H4 (cell line): ENCODE measurements around the gene UGT1A8. TPM values are rescaled to one million over a fixed set of nuclear protein-coding genes. Genes with fewer than 3 reads are reported as not detected.
"Not testable (repeated sequence)": the region's sequence is repeated elsewhere in the genome, so short reads cannot be mapped to it uniquely, and the experiment has no call there.

Experiments
- DNase-seq: peaks from one replicate; pipeline ENCODE4 v3.0.0-alpha.2; 2015; ENCODE audit warnings: low spot score
- total RNA-seq: library from RNA; depleted of rRNA; stranded (reverse); fragments of >200 nt; shearing (Covaris generic); gene quantifications from 2 replicates; pipeline ENCODE4 v1.2.3, GENCODE V29; 2014

The UGT1A8 gene
- total RNA-seq, 1 experiment from 2014 or later: not detected

DNA sequence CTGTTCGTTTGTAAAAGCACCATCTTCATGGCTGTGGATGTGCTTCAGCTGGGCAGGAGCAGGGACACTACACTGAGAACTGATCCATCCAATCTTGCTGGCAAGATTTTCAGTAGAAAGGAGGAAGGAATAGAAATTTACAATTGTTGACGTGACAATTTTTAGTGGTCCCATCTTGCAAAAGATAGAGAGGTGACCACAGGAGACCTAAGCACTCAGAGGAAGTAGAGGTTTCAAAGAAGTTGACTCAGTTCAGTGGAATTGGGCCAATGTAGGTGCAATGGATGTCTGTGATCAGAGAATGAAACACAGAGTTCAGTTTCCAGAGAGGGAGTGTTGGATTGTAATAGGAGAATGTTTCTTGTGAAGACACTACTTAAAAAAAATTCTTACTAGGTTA is 96.7 kb downstream of the UGT1A8 start:
- no peak for DNase-seq

DNA sequence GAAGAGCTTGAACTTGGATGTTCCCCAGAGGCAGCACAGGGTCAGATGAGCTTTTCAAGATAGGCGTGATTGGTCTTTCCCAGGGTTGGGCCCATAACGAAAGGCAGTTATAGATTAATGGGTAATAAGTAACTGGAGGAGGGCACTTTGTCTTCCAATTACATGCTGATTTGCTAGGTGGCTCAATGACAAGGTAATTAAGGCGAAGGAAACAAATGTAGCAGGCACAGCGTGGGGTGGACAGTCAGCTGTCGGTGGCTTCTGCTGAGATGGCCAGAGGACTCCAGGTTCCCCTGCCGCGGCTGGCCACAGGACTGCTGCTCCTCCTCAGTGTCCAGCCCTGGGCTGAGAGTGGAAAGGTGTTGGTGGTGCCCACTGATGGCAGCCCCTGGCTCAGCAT is 101.1 kb downstream of the UGT1A8 start, which contains the start of gene UGT1A4:
UGT1A4 (plus strand) TSS at position 185 of the 400 bp plus-strand sequence; CDS start at position 270, 85 bp downstream.
- no peak for DNase-seq

DNA sequence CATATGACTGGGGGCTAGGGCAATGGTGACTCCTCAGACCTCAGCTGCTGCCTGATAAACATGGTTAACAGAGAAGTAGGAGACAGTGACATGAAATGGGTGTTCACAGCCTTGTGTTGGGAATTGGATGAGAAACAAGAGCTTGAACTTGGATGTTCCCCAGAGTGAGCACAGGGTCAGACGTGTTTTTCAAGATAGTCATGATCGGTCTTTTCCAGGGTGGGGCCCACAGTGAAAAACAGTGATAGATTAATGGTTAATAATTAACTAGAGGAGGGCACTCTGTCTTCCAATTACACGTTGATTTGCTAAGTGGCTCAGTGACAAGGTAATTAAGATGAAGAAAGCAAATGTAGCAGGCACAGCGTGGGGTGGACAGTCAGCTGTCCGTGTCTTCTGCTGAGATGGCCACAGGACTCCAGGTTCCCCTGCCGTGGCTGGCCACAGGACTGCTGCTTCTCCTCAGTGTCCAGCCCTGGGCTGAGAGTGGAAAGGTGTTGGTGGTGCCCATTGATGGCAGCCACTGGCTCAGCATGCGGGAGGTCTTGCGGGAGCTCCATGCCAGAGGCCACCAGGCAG is 111.4 kb downstream of the UGT1A8 start, which contains the start of gene UGT1A3:
UGT1A3 (plus strand) TSS at position 320 of the 579 bp plus-strand sequence; CDS start at position 405, 85 bp downstream.
- no peak for DNase-seq

DNA sequence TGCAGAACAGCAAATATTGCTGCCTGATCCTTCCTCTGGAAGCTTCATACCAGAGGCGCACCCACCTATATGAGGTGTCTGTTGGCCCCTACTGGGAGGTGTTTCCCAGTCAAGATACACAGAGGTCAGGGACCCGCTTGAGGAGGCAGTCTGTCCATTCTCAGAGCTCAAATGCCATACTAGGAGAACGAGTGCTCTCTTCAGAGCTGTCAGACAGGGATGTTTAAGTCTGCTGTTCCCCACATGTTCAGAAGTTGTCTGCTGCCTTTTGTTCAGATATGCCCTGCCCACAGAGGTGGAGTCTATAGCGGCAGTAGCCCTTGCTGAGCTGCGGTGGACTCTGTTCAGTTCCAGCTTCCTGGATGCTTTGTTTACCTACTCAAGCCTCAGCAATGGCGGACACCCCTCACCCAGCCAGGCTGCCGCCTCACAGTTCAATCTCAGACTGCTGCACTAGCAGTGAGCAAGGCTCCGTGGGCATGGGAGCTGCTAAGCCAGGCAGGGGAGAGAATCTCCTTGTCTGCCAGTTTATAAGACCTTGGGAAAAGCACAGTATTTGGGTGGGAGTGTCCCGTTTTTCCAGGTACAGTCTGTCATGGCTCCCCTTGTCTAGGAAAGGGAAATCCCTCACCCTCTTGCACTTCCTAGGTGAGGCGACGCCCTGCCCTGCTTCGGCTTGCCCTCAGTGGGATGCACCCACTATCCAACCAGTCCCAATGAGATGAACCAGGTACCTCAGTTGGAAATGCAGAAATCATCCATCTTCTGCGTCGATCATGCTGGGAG is 119.6 kb downstream of the UGT1A8 start:
- DNase-seq: not testable (repeated sequence)

DNA sequence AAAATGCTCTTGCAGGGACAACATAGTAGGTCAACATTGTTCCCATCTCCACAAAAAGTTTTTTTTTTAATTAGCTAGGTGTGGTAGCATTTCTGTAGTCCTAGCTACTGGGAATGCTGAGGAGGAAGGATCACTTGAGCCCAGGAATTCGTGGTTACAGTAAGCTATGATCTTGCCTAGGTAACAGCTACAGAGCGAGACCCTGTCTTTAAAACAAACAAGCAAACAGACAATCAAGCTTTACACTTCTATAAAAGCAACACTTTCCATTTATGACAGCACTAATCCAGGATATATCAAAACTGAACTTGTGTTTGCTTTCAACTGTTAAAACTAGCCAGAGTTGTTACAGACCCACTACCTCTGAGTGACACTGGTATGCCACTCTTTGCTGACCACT is 123.4 kb downstream of the UGT1A8 start:
- DNase-seq: no peak

DNA sequence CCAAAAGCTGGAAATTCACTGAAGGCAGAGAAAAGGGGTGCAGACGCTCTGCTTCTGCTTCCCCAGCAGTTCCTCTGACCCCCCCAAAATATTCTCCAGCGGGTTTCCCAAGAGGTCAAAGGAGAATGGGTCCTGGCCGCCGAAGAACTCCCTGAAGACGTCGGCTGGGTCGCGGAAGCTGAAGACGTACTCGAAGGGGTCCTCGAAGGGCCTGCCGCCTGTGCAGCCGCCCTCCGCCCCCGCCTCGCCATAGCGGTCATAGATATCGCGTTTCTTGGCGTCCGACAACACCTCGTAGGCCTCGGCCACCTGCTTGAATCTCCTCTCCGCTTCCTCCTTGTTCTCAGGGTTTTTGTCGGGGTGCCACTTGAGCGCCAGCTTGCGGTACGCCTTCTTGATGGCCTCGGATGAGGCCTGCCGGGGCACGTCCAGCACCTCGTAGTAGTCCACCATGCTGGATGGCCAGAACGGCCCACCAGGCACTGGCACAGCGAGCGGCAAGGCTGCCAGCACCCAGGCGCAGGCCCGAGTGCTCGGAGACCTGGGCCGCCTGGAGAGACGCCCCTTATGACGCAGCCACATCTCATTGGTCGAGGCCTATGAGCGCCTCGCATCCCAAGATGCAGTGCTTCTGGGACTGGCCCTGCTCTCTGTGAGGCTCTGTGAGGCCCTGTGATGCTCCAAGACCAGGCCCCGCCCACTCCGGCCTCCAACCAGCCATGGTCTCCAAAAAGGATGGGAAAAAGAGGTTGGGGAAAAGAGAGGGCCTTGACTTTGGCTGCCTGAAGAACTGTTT is 126.2 kb downstream of the UGT1A8 start:
- DNase-seq: no peak

DNA sequence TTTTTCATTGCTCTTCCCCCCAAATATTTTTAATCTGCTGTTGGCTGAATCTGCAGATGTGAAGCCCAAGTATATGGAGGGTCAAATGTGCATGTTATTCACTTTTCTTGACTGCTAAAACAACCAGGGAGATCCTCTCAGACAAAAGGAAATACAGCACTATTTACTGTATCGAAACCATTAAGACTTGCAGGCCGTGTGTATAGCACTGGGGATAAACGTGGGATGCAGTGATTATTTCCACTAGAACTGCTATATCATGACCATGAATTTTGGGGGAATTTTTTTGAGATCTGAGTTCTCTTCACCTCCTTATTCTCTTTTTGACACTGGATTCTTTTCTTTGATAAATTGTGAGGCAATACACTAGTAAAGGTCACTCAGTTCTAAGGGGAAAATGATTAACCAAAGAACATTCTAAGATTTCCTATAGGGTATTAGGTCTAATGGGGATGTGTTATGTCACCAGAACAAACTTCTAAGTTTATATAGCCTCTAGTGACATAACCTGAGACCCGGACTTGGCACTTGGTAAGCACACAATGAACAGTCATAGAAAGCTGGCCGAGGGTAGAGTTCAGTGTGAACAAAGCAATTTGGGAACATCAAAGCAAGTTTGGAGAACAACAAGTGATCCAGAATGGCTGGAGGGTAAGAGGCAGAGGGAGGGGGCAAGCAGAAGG is 127.8 kb downstream of the UGT1A8 start:
- no peak for DNase-seq

DNA sequence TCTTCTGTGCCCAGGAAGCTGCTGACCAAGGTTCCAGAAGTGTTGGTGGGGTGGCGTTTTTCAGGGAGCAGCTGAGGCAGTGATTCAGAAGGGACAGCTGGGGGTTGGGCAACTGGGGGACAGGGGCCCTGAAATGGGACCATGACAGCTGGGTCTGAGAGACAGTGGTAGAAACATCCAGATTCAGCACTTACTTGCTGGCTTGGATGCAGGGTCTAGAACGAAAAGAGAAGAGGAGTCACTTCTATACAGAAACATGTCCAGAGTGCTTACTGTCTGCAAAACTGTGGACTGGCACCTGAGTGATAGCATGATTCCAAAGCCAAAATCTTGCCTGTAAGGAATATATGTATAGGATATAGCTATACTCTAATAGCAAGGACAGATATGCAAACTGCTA is 128.4 kb downstream of the UGT1A8 start:
- not testable (repeated sequence) for DNase-seq

DNA sequence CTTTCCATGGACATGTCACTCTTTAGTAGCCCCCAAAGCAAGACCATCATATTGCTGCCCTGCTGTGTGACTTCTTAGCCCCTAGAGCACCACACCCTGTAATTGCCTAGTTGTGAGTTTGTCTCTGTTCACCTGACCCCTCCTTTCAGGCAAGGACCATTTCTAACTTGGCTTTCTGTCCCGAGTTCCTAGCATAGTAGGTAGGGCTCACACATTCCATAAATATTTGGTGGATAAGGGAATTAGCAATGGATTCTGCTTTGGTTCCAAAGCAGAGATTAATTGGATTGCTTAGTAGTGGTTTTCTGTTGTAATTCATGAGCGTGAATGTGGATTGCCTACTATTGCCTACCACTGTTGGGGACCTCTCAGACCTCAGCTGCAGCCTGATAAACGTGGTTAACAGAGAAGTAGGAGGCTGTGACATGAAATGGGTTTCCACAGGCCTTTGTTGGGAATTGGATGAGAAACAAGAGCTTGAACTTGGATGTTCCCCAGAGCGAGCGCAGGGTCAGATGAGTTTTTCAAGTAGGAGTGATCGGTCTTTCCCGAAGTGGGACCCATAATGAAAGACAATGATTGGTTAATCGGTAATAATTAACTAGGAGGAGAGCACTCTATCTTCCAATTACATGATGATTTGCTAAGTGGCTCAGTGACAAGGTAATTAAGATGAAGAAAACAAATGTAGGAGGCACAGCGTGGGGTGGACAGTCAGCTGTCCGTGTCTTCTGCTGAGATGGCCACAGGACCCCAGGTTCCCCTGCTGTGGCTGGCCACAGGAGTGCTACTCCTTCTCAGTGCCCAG is 129.2 kb downstream of the UGT1A8 start:
- DNase-seq: no peak

DNA sequence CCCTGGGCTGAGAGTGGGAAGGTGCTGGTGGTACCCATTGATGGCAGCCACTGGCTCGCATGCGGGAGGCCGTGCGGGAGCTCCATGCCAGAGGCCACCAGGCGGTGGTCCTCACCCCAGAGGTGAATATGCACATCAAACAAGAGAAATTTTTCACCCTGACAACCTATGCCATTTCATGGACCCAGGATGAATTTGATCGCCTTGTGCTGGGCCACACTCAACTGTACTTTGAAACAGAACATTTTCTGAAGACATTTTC is 129.8 kb downstream of the UGT1A8 start:
- DNase-seq: no peak

DNA sequence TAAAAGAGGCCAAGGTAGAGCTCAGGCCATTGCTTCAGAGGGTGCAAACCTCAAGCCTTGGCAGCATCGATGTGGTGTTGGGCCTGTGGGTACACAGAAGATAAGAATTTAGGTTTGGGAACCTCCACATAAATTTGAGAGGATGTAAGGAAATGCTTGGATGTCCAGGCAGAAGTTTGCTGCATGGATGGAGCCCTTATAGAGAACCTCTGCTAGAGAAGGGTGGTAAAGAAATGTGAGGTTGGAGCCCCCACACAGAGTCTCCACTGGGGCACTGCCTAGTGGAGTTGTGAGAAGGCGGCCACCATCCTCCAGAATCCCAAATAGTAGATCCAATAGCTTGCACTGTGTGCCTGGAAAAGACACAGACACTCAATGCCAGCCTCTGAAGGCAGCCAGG is 133.3 kb downstream of the UGT1A8 start:
- DNase-seq: not testable (repeated sequence)

DNA sequence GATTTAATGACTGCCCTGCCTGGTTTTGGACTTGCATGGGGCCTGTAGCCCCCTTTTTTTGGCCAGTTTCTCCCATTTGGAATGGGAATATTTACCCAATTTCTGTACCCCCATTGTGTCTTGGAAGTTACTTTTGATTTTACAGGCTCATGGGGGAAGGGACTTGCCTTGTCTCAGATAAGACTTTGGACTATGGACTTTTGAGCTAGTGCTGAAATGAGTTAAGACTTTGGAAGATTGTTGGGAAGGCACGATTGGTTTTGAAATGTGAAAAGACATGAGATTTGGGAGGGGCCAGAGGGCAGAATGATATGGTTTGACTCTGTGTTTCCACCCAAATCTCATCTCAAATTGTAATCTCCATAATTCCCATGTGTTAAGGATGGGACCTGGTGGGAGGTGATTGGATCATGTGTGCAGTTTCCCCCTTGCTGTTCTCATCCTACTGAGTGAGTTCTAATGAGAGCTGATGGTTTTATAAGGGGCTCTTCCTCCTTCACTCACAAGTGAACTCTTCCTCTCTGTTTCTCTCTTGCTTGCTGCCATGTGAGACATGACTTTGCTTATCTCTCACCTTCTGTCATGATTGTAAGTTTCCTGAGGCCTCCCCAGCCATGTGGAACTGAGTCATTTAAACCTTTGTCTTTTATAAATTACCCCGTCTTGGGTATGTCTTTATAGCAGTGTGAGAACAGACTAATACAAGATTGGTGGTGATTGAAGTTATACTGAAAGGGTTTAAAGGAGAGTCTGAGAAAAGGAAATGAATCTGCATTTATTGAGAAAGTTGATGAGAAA is 134.0 kb downstream of the UGT1A8 start:
- not testable (repeated sequence) for DNase-seq

DNA sequence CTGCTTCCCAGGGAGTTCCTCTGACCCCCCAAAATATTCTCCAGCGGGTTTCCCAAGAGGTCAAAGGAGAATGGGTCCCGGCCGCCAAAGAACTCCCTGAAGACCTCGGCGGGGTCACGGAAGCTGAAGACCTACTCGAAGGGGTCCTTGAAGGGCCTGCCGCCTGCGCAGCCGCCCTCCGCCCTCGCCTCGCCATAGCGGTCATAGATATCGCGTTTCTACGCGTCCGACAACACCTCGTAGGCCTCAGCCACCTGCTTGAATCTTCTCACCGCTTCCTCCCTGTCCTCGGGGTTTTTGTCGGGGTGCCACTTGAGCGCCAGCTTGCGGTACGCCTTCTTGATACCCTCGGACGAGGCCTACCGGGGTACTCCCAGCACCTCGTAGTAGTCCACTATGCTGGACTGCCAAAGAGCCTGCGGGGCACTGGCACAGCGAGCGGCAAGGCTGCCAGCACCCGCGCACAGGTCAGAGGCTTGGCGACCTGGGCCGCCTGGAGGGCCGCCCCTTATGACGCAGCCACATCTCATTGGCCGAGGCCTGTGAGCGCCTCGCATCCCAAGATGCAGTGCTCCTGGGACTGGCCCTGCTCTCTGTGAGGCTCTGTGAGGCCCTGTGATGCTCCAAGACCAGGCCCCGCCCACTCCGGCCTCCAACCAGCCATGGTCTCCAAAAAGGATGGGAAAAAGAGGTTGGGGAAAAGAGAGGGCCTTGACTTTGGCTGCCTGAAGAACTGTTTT is 137.6 kb downstream of the UGT1A8 start:
- no peak for DNase-seq

DNA sequence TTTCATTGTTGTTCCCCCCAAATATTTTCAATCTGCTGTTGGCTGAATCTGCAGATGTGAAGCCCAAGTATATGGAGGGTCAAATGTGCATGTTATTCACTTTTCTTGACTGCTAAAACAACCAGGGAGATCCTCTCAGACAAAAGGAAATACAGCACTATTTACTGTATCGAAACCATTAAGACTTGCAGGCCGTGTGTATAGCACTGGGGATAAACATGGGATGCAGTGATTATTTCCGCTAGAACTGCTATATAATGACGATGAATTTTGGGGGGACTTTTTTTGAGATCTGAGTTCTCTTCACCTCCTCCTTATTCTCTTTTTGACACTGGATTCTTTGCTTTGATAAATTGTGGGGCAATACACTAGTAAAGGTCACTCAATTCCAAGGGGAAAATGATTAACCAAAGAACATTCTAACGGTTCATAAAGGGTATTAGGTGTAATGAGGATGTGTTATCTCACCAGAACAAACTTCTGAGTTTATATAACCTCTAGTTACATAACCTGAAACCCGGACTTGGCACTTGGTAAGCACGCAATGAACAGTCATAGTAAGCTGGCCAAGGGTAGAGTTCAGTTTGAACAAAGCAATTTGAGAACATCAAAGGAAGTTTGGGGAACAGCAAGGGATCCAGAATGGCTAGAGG is 139.1 kb downstream of the UGT1A8 start:
- DNase-seq: peak; percentile 47

DNA sequence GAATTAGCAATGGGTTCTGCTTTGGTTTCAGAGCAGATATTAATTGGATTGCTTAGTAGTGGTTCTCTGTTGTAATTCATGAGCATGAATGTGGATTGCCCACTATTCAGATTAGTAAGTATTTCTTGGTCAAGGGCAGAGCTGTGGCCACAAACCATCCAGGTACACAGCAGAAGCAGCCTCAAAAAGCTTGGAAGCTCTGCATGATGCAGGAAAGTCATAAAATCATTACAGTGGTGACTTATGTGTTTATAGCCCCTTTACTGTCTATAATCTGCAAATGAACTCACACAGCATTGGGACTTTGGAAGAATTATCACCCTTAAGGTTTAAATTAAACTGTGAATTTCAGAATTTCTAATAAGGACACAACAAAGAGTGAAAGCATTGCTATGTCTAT is 140.7 kb downstream of the UGT1A8 start:
- DNase-seq: no peak

DNA sequence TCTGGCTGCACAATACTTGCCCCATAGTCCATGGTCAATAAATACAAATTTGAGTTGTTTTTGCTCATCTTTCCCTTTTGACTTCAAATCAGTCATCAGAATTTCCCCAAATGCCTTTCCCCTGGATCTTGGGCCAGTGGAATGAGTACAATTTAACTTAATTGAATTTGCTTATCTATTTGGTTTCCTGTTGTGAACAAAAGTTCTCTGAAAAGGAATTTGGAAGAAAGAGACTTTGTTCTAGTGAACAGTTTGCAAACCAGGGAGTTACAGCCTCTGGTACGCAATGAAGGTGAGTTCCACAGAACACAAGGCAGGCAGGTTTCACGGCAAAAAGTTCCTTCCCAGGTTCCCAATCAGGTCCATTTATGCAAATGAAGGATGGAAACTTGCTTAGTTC is 141.4 kb downstream of the UGT1A8 start:
- DNase-seq: no peak

DNA sequence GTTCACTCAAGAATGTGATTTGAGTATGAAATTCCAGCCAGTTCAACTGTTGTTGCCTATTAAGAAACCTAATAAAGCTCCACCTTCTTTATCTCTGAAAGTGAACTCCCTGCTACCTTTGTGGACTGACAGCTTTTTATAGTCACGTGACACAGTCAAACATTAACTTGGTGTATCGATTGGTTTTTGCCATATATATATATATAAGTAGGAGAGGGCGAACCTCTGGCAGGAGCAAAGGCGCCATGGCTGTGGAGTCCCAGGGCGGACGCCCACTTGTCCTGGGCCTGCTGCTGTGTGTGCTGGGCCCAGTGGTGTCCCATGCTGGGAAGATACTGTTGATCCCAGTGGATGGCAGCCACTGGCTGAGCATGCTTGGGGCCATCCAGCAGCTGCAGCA is 142.6 kb downstream of the UGT1A8 start, which contains the start of gene UGT1A1:
UGT1A1 (plus strand) TSS at position 228 of the 400 bp plus-strand sequence; CDS start at position 246, 18 bp downstream.
- no peak for DNase-seq

DNA sequence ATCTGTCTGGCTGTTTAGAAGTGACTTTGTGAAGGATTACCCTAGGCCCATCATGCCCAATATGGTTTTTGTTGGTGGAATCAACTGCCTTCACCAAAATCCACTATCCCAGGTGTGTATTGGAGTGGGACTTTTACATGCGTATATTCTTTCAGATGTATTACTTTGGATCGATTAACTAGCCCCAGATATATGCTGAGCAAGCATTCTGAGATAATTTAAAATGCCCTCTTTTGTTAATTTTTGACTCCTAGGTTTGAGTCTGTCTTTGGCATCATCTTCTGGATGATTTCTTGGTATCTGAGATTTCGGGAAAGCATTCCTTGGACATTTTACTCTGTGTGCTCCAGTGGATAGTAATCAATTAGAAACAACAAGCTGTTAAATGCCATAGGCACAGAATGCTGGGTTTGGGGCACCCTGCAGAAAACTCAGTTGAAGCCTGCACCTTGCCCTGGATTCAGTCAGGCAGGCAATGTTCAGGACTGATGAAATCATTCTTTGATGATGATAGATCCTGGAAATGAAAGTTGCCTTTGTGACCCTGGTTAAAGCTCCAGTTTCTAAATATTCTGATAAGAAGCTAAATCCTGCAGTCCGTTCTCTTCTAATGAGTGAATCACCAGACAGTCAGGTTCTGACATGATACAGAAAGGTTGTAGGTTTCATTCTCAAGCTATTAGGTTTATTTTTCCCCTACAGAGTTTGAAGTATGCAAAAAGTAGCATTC is 143.8 kb downstream of the UGT1A8 start:
- DNase-seq: peak; percentile 36
